ENCODE measurements around the gene DLX3. TPM values are rescaled to one million over a fixed set of nuclear protein-coding genes. Genes with fewer than 3 reads are reported as not detected.

DLX3 gene
- polyA plus RNA-seq, 1 of the 3 experiments (the other 2 are of a cell fraction) = not detected

DNA sequence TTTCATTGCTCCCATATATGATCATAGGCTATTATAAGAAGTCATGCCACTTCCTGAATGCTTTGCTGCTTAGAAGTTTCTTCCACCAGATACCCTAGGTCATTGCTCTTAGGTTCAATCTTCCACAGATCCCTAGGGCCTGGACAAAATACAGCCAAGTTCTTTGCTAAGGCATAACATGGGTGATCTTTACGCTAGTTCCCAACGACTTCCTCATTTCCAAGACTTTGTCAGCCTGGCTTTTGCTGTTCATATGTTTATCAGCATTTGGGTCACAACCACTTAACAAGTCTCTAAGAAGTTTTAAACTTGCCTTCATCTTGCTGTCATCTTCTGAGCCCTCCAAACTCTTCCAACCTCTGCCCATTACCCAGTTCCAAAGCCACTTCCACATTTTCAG lies 20.1 kb upstream of the DLX3 start (continued):
- TF ChIP-seq CHD2 (IDR thresholded peaks at IDR 0.05; ENCODE audit: low read length, partially characterized antibody) (no peak), POLR2AphosphoS5 (IDR thresholded peaks at IDR 0.05; ENCODE audit: low read depth, low read length) (no peak), RCOR1 (IDR thresholded peaks at IDR 0.05; ENCODE audit: low read length) (no peak), GABPA (IDR thresholded peaks at IDR 0.05; ENCODE audit: low read depth) (no peak), RXRA (IDR thresholded peaks at IDR 0.05; ENCODE audit: borderline replicate concordance, low read depth) (no peak), FOSL2 (IDR thresholded peaks at IDR 0.05; ENCODE audit: borderline replicate concordance, low read depth) (no peak), FOXJ3 (CRISPR knock-in tag; IDR thresholded peaks at IDR 0.05) (no peak), MXI1 (IDR thresholded peaks at IDR 0.05; ENCODE audit: low read depth, low read length) (no peak), EZH2phosphoT487 (IDR thresholded peaks at IDR 0.05; ENCODE audit: borderline replicate concordance, low read depth) (no peak)
- TF ChIP-seq, protein P1, sequence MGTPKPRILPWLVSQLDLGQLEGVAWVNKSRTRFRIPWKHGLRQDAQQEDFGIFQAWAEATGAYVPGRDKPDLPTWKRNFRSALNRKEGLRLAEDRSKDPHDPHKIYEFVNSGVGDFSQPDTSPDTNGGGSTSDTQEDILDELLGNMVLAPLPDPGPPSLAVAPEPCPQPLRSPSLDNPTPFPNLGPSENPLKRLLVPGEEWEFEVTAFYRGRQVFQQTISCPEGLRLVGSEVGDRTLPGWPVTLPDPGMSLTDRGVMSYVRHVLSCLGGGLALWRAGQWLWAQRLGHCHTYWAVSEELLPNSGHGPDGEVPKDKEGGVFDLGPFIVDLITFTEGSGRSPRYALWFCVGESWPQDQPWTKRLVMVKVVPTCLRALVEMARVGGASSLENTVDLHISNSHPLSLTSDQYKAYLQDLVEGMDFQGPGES (IDR thresholded peaks at IDR 0.05; ENCODE audit: low read depth, low read length) = no peak
- TF ChIP-seq, protein P2, sequence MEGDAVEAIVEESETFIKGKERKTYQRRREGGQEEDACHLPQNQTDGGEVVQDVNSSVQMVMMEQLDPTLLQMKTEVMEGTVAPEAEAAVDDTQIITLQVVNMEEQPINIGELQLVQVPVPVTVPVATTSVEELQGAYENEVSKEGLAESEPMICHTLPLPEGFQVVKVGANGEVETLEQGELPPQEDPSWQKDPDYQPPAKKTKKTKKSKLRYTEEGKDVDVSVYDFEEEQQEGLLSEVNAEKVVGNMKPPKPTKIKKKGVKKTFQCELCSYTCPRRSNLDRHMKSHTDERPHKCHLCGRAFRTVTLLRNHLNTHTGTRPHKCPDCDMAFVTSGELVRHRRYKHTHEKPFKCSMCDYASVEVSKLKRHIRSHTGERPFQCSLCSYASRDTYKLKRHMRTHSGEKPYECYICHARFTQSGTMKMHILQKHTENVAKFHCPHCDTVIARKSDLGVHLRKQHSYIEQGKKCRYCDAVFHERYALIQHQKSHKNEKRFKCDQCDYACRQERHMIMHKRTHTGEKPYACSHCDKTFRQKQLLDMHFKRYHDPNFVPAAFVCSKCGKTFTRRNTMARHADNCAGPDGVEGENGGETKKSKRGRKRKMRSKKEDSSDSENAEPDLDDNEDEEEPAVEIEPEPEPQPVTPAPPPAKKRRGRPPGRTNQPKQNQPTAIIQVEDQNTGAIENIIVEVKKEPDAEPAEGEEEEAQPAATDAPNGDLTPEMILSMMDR (IDR thresholded peaks at IDR 0.05) = no peak

DNA sequence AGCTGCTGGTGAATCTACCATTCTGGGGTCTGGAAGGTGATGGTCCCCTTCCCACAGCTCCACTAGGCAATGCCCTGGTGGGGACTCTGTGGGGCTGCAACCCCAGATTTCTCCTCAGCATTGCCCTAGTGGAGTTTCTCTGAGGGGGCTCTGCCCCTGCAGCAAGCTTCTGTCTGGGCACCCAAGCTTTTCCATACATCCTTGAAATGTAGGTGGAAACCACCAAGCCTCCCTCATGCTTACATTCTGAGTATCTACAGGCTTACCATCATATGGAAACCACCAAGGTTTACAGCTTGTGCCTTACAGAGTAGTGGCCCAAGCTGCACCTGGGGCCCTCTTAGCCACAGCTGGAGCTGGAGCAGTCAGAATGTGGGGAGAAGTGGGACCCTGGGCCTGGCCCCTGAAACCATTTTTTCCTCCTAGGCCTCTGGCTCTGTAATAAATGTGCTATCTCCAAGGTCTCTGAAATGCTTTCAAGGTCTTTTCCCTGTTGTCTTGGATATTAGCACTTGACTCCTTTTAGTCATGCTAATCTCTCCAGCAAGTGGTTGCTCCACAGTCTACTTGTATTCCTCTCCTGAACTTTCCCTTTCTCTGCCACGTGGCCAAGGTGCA lies 19.6 kb upstream of the DLX3 start:
- DNase-seq = no peak
- H4K20me1 ChIP-seq (ENCODE audit: insufficient read depth) = no peaks in the 10 kb centered on the region
- no peak for TF ChIP-seq JUND (IDR thresholded peaks at IDR 0.05)
- TF ChIP-seq YY1 (IDR thresholded peaks at IDR 0.05; ENCODE audit: low read depth) = no peak
- no peak for TF ChIP-seq TEAD4 (IDR thresholded peaks at IDR 0.05; ENCODE audit: borderline replicate concordance, insufficient read depth)
- no peak for TF ChIP-seq GABPA (IDR thresholded peaks at IDR 0.05; ENCODE audit: low read depth)
- TF ChIP-seq SIN3A (IDR thresholded peaks at IDR 0.05; ENCODE audit: borderline replicate concordance, low read depth, low read length) = no peak
- no peak for TF ChIP-seq MEF2A (IDR thresholded peaks at IDR 0.05; ENCODE audit: borderline replicate concordance, low read depth)
- no peak for TF ChIP-seq GATA2 (CRISPR knock-in tag; IDR thresholded peaks at IDR 0.05)
- no peak for TF ChIP-seq POLR2AphosphoS5 (IDR thresholded peaks at IDR 0.05; ENCODE audit: low read depth, low read length)
- TF ChIP-seq, protein P3, sequence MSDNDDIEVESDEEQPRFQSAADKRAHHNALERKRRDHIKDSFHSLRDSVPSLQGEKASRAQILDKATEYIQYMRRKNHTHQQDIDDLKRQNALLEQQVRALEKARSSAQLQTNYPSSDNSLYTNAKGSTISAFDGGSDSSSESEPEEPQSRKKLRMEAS (IDR thresholded peaks at IDR 0.05; ENCODE audit: low read depth) = no peak
- TF ChIP-seq, protein P4, sequence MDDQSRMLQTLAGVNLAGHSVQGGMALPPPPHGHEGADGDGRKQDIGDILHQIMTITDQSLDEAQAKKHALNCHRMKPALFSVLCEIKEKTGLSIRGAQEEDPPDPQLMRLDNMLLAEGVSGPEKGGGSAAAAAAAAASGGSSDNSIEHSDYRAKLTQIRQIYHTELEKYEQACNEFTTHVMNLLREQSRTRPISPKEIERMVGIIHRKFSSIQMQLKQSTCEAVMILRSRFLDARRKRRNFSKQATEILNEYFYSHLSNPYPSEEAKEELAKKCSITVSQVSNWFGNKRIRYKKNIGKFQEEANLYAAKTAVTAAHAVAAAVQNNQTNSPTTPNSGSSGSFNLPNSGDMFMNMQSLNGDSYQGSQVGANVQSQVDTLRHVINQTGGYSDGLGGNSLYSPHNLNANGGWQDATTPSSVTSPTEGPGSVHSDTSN (IDR thresholded peaks at IDR 0.05) = no peak
- TF ChIP-seq FOSL2 (IDR thresholded peaks at IDR 0.05; ENCODE audit: borderline replicate concordance, low read depth) = no peak
- no peak for TF ChIP-seq NFIC (IDR thresholded peaks at IDR 0.05; ENCODE audit: borderline replicate concordance)
- TF ChIP-seq, protein P5, sequence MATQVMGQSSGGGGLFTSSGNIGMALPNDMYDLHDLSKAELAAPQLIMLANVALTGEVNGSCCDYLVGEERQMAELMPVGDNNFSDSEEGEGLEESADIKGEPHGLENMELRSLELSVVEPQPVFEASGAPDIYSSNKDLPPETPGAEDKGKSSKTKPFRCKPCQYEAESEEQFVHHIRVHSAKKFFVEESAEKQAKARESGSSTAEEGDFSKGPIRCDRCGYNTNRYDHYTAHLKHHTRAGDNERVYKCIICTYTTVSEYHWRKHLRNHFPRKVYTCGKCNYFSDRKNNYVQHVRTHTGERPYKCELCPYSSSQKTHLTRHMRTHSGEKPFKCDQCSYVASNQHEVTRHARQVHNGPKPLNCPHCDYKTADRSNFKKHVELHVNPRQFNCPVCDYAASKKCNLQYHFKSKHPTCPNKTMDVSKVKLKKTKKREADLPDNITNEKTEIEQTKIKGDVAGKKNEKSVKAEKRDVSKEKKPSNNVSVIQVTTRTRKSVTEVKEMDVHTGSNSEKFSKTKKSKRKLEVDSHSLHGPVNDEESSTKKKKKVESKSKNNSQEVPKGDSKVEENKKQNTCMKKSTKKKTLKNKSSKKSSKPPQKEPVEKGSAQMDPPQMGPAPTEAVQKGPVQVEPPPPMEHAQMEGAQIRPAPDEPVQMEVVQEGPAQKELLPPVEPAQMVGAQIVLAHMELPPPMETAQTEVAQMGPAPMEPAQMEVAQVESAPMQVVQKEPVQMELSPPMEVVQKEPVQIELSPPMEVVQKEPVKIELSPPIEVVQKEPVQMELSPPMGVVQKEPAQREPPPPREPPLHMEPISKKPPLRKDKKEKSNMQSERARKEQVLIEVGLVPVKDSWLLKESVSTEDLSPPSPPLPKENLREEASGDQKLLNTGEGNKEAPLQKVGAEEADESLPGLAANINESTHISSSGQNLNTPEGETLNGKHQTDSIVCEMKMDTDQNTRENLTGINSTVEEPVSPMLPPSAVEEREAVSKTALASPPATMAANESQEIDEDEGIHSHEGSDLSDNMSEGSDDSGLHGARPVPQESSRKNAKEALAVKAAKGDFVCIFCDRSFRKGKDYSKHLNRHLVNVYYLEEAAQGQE (IDR thresholded peaks at IDR 0.05; ENCODE audit: low read depth, low read length) = no peak
- TF ChIP-seq, protein P6, sequence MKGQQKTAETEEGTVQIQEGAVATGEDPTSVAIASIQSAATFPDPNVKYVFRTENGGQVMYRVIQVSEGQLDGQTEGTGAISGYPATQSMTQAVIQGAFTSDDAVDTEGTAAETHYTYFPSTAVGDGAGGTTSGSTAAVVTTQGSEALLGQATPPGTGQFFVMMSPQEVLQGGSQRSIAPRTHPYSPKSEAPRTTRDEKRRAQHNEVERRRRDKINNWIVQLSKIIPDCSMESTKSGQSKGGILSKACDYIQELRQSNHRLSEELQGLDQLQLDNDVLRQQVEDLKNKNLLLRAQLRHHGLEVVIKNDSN (IDR thresholded peaks at IDR 0.05; ENCODE audit: borderline replicate concordance, low read depth) = no peak
- no peak for TF ChIP-seq RXRA (IDR thresholded peaks at IDR 0.05; ENCODE audit: borderline replicate concordance, low read depth)
- H3K9ac ChIP-seq = no peak overlapping the region
- no peak overlapping the region for H2AFZ ChIP-seq (ENCODE audit: low read depth)
- POLR2A ChIA-PET = no interaction called here
- 0 out of 2 replicates have a peak, but pooled peaks cover 12% of the 10 kb centered on the region for H3K9me3 ChIP-seq
- no peak overlapping the region for H3K4me2 ChIP-seq
- no peaks in the 10 kb centered on the region for H3K27me3 ChIP-seq (ENCODE audit: insufficient read depth)
- H3K4me1 ChIP-seq (ENCODE audit: control insufficient read depth in 1 of 2, insufficient read depth in 2 of 2, low read depth in 1 of 2, low read length in 1 of 2) = no peaks in the 10 kb centered on the region
- H3K27ac ChIP-seq (ENCODE audit: low read depth in 2 of 2, low read length in 1 of 2) = no peak overlapping the region
- CTCF ChIA-PET = interaction anchor here (0.8 to 9.5 kb wide), 7 partner anchors 11 to 252 kb away, joined by 3 to 90 read pairs (median 10); no protein-coding TSS in a partner anchor
- H3K9me2 ChIP-seq = no peaks in the 10 kb centered on the region
- WGBS (ENCODE audit: low lambda C conversion rate) = 2% methylated on average over 1 of the region's 1 CpG
- H3F3A ChIP-seq (replicated peaks; ENCODE audit: insufficient read depth) = peaks cover 10% of the 10 kb centered on the region
- no peak overlapping the region for H3K4me3 ChIP-seq (ENCODE audit: low read depth in 2 of 2, low read length in 1 of 2)
- H3K36me3 ChIP-seq (replicated peaks in 1 of 2; ENCODE audit: control insufficient read depth in 1 of 2, insufficient read depth in 2 of 2, low read length in 1 of 2) = no peaks in the 10 kb centered on the region
- H3K79me2 ChIP-seq (ENCODE audit: insufficient read depth) = no peaks in the 10 kb centered on the region
